GM23248 (cell line): Measurements from ENCODE around the gene SGTA.

Experiments
- EZH2 ChIP-seq: fragments of 200-600 bp; sonication (generic); IDR thresholded peaks from 2 replicates; pipeline ENCODE4 v1.6.1; 2018; ENCODE audit warnings: antibody characterized with exemption, mild to moderate bottlenecking; ENCODE audit not compliant: insufficient read depth, poor library complexity, severe bottlenecking
- EZH2phosphoT487 ChIP-seq: fragments of 200-600 bp; sonication (generic); IDR thresholded peaks from 2 replicates; pipeline ENCODE4 v1.6.1; 2018; ENCODE audit warnings: antibody characterized with exemption, moderate library complexity, mild to moderate bottlenecking, low read depth; ENCODE audit not compliant: insufficient read depth

GRCh38 chr19:2785244-2785997, 2.3 kb upstream of the SGTA start, which contains the start of gene THOP1:
- no peak for TF ChIP-seq EZH2
- no peak for TF ChIP-seq EZH2phosphoT487
